RPMI7951 (cell line): Measurements from ENCODE around the gene NCAN. TPM values are rescaled to one million over a fixed set of nuclear protein-coding genes. Genes with fewer than 3 reads are reported as not detected.

Experiments
- DNase-seq: peaks from one replicate; pipeline ENCODE4 v3.0.0-alpha.2; 2012; ENCODE audit warnings: low read depth
- total RNA-seq: library from RNA; depleted of rRNA; stranded (reverse); fragments of >200 nt; shearing (Covaris generic); gene quantifications from 2 replicates; pipeline ENCODE4 v1.2.3, GENCODE V29; 2014; rRNA removed

Gene NCAN
- total RNA-seq, 1 experiment from 2014 or later = 0.12 TPM

- no peak for DNase-seq
Measured at GRCh38 chr19:19280561-19280960, 68.8 kb downstream of the NCAN start.

- DNase-seq = no peak
Measured at GRCh38 chr19:19285686-19286085, 73.9 kb downstream of the NCAN start.

GRCh38 chr19:19292607-19293006, 80.8 kb downstream of the NCAN start:
- no peak for DNase-seq

GRCh38 chr19:19294914-19295313, 83.2 kb downstream of the NCAN start:
- no peak for DNase-seq

GRCh38 chr19:19296953-19297689, 85.4 kb downstream of the NCAN start:
- DNase-seq = no peak

GRCh38 chr19:19297759-19298158, 86.0 kb downstream of the NCAN start:
- no peak for DNase-seq

- no peak for DNase-seq
Measured at GRCh38 chr19:19300613-19301012, 88.9 kb downstream of the NCAN start.

Other genes with a start within 250 kb of the NCAN start
- gene SUGP2, start 178.4 kb upstream of the NCAN start, total RNA-seq = 34.2 and 35.4 TPM in 2 replicates
- gene ARMC6, start 178.4 kb upstream of the NCAN start, total RNA-seq = 46.2 and 54.1 TPM in 2 replicates
- 5.9 and 6.2 TPM in 2 replicates for gene SLC25A42, start 148.0 kb upstream of the NCAN start, total RNA-seq
- 17.0 and 18.5 TPM in 2 replicates for gene TMEM161A, start 73.5 kb upstream of the NCAN start, total RNA-seq
- not detected in 2 replicates for gene MEF2B, start 41.7 kb upstream of the NCAN start, total RNA-seq
- 10.3 and 18.4 TPM in 2 replicates for gene BORCS8, start 19.8 kb upstream of the NCAN start, total RNA-seq
- gene RFXANK, start 19.7 kb upstream of the NCAN start, total RNA-seq = 91.3 and 108 TPM in 2 replicates
- gene NR2C2AP, start 8.5 kb upstream of the NCAN start, total RNA-seq = 20.4 and 31.0 TPM in 2 replicates
- 0.29 TPM in 1 of 2 replicates, not detected in the other for gene TM6SF2, start 61.3 kb downstream of the NCAN start, total RNA-seq
- 11.7 and 29.3 TPM in 2 replicates for gene SUGP1, start 108.6 kb downstream of the NCAN start, total RNA-seq
- gene MAU2, start 108.9 kb downstream of the NCAN start, total RNA-seq = 15.6 and 22.6 TPM in 2 replicates
- gene GATAD2A, start 193.7 kb downstream of the NCAN start, total RNA-seq = 21.9 and 23.9 TPM in 2 replicates